ENCODE results near the gene PPP1R1A. TPM values are rescaled to one million over a fixed set of nuclear protein-coding genes. Genes with fewer than 3 reads are reported as not detected.

PPP1R1A gene
- total RNA-seq, 1 donor from 2014 or later, result not detected

DNA sequence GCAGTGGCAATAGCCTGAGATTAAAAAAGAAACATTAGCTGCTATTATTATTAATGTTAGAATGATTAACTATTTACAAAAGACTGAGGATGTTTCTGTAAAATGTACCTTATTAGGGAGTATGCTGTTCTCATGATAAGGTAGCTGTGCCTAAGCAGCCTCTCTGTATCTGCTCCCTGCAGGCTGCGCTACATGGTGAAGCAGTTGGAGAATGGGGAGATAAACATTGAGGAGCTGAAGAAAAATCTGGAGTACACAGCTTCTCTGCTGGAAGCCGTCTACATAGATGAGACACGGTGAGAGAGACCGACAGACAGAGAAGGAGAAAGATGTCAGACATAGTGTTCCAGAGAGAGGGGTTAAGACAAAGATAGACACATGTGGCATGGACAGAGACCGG lies 21.7 kb downstream of the PPP1R1A start:
- no peaks in the 10 kb centered on the region for H3K36me3 Mint-ChIP-seq (ENCODE audit: unreplicated experiment)
- no peaks in the 10 kb centered on the region for H3K4me1 Mint-ChIP-seq (ENCODE audit: unreplicated experiment)
- no peak for TF ChIP-seq CTCF (IDR thresholded peaks at IDR 0.05)
- no peak for DNase-seq (ENCODE audit: extremely low spot score, unreplicated experiment)
- H3K4me3 Mint-ChIP-seq (ENCODE audit: unreplicated experiment), result no peak overlapping the region
- no peak overlapping the region for H3K27ac Mint-ChIP-seq (ENCODE audit: unreplicated experiment)
- peaks cover 73% of the 10 kb centered on the region for H3K27me3 Mint-ChIP-seq (ENCODE audit: unreplicated experiment)
- no peaks in the 10 kb centered on the region for H3K9me3 Mint-ChIP-seq (ENCODE audit: unreplicated experiment)

DNA sequence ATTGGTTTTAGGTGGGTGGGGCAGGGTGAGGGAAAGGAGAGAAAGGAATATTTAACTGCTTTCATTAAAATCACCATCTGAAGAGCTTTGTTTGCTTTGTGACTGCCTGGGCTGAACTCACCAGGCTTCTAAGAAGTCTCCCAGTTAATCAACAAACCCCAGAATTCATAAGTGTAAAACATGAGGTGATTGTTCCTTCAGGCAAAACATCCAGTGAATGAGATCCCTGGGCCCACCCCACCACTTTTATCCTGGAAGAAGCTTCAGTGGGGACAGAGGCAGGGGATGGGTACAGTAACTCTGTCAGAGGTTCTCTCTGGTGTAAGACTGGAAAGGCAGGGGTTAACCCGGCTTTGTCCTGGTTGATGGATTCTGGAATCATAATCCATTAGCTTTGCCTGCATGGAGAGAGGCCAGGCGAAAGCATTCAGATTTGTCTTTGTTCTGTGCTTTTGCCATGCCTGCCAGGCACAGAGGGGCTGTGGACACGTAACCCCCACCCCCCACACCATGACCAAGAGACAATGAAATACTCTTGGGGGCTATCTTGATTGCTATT lies 22.4 kb downstream of the PPP1R1A start:
- Mint-ChIP-seq H3K27me3 (ENCODE audit: unreplicated experiment) (peaks cover 71% of the 10 kb centered on the region), H3K9me3 (ENCODE audit: unreplicated experiment) (no peaks in the 10 kb centered on the region), H3K4me3 (ENCODE audit: unreplicated experiment) (no peak overlapping the region), H3K4me1 (ENCODE audit: unreplicated experiment) (no peaks in the 10 kb centered on the region), H3K27ac (ENCODE audit: unreplicated experiment) (no peak overlapping the region), H3K36me3 (ENCODE audit: unreplicated experiment) (no peaks in the 10 kb centered on the region)
- TF ChIP-seq CTCF (IDR thresholded peaks at IDR 0.05), result no peak
- DNase-seq (ENCODE audit: extremely low spot score, unreplicated experiment), result no peak

DNA sequence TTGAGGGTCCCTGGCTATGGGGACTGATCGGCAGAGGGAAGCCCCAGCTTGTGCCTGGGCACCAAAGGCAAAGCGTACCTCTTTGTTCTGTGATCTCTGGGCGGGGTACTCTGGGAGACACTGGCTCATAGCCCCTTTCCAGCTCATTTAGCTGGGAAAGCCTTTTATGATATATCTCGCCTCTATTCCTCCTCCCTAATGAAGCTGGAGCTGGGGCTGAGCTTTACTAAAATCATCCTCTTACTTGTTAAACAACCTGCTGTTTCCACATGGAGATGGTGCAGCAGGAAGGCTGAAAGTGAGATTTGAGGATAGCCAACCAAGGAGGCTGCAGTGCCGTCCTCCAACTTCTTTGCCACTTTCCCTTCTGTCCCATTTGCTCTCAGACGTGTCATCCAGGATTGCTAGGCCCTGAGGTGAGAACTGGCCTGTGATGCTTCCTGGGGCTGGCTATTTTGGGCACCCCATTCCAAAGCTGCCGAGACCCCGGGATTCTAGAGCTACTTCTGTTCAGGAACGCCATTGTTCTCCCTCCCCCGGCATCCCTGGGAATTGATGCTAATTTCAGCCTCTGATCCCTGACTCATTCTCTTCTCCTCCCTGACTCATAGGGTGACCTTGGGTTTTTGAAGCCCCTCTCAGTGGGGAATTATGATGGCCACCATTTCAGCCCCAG lies 23.0 kb downstream of the PPP1R1A start:
- Mint-ChIP-seq H3K36me3 (ENCODE audit: unreplicated experiment) (no peaks in the 10 kb centered on the region), H3K4me3 (ENCODE audit: unreplicated experiment) (no peak overlapping the region), H3K27ac (ENCODE audit: unreplicated experiment) (no peak overlapping the region), H3K27me3 (ENCODE audit: unreplicated experiment) (peaks cover 71% of the 10 kb centered on the region), H3K9me3 (ENCODE audit: unreplicated experiment) (no peaks in the 10 kb centered on the region), H3K4me1 (ENCODE audit: unreplicated experiment) (no peaks in the 10 kb centered on the region)
- no peak for DNase-seq (ENCODE audit: extremely low spot score, unreplicated experiment)
- TF ChIP-seq CTCF (IDR thresholded peaks at IDR 0.05), result no peak

- H3K27ac Mint-ChIP-seq (ENCODE audit: unreplicated experiment), result no peak overlapping the region
These were observed 23.7 kb downstream of the PPP1R1A start for GRCh38 chr12:54564768-54565167.

More at GRCh38 chr12:54564768-54565167, 23.7 kb downstream of the PPP1R1A start:
- Mint-ChIP-seq H3K9me3 (ENCODE audit: unreplicated experiment) (no peaks in the 10 kb centered on the region), H3K4me3 (ENCODE audit: unreplicated experiment) (no peak overlapping the region), H3K36me3 (ENCODE audit: unreplicated experiment) (no peaks in the 10 kb centered on the region), H3K27me3 (ENCODE audit: unreplicated experiment) (peaks cover 71% of the 10 kb centered on the region), H3K4me1 (ENCODE audit: unreplicated experiment) (no peaks in the 10 kb centered on the region)
- DNase-seq (ENCODE audit: extremely low spot score, unreplicated experiment), result no peak
- TF ChIP-seq CTCF (IDR thresholded peaks at IDR 0.05), result no peak
